HUES64 (cell line): ENCODE measurements around the gene TMEM53. TPM values are rescaled to one million over a fixed set of nuclear protein-coding genes. Genes with fewer than 3 reads are reported as not detected.

Experiments used
- H3K27ac ChIP-seq: 2 replicates; pipeline ENCODE4 v1.7.0; 2013; ENCODE audit warnings: low read depth, low read length, inconsistent platforms
- H3K27me3 ChIP-seq: 2 replicates; pipeline ENCODE4 v1.6.1; 2013; ENCODE audit warnings: mild to moderate bottlenecking, low read length; ENCODE audit not compliant: insufficient read depth
- H3K36me3 ChIP-seq: 2 replicates; pipeline ENCODE4 v1.6.1; 2013; ENCODE audit warnings: mild to moderate bottlenecking, low read length; ENCODE audit not compliant: insufficient read depth
- H3K4me1 ChIP-seq: 2 replicates; pipeline ENCODE4 v1.6.1; 2013; ENCODE audit warnings: mild to moderate bottlenecking, low read length, moderate library complexity; ENCODE audit not compliant: insufficient read depth
- H3K4me3 ChIP-seq: 2 replicates; pipeline ENCODE4 v1.5.1; 2013; ENCODE audit warnings: mild to moderate bottlenecking, low read length, moderate library complexity
- H3K9ac ChIP-seq: 2 replicates; pipeline ENCODE4 v1.6.1; 2013; ENCODE audit warnings: mild to moderate bottlenecking, low read depth, low read length
- H3K9me3 ChIP-seq: 2 replicates; pipeline ENCODE4 v1.6.1; 2013; ENCODE audit warnings: low read depth, low read length; ENCODE audit not compliant: insufficient read depth
- WGBS: fragments of 150-250, 120-280 bp; methylation state at CpG from one replicate; pipeline ENCODE4 v1.1.7; 2013; ENCODE audit warnings: missing lambda C conversion rate; 5-methylcytosine and 5-hydroxymethylcytosine counted together
- polyA plus RNA-seq, 2 experiments: library from polyadenylated mRNA; stranded (reverse); fragments of 50-300 nt; gene quantifications; one replicate each; pipeline ENCODE4 v1.2.3, GENCODE V29; 2013

Gene TMEM53
- 6.8 TPM for polyA plus RNA-seq (2013, experiment 1 of 2)
- 10.3 TPM for polyA plus RNA-seq (2013, experiment 2 of 2)

GRCh38 chr1:44674113-44675000 lies at the start of gene TMEM53, which contains the start of gene ARMH1:
TMEM53 (minus strand) TSS chr1:44674481; CDS start chr1:44674391, 90 bp downstream.
ARMH1 (plus strand) TSS chr1:44674714; CDS start chr1:44689698, 14,984 bp downstream.
- Histone ChIP-seq H3K4me1 (peaks cover 36% of the 10 kb centered on the region), H3K27me3 (no peaks in the 10 kb centered on the region), H3K4me3 (peak within 1 kb of the TSS; percentile 84), H3K9ac (peak within 1 kb of the TSS; percentile 71), H3K27ac (peak within 1 kb of the TSS; percentile 82), H3K9me3 (no peaks in the 10 kb centered on the region), H3K36me3 (no peaks in the 10 kb centered on the region)
- WGBS: 1% methylated on average over 56 of the region's 56 CpGs

- Histone ChIP-seq H3K27ac (no peak overlapping the region), H3K4me1 (no peaks in the 10 kb centered on the region), H3K9ac (no peak overlapping the region), H3K27me3 (no peaks in the 10 kb centered on the region), H3K4me3 (no peak overlapping the region), H3K36me3 (no peaks in the 10 kb centered on the region), H3K9me3 (no peaks in the 10 kb centered on the region)
- WGBS: 94% methylated on average over 28 of the region's 28 CpGs
Observed at GRCh38 chr1:44723496-44724295, 49.4 kb upstream of the TMEM53 start.

GRCh38 chr1:44723064-44723463 lies 48.8 kb upstream of the TMEM53 start:
- no peak overlapping the region for H3K27ac ChIP-seq
- no peak overlapping the region for H3K9ac ChIP-seq
- no peaks in the 10 kb centered on the region for H3K27me3 ChIP-seq
- no peaks in the 10 kb centered on the region for H3K4me1 ChIP-seq
- 98% methylated on average over 9 of the region's 9 CpGs for WGBS
- H3K9me3 ChIP-seq: no peaks in the 10 kb centered on the region
- H3K4me3 ChIP-seq: no peak overlapping the region
- no peaks in the 10 kb centered on the region for H3K36me3 ChIP-seq

GRCh38 chr1:44721485-44722361 lies 47.4 kb upstream of the TMEM53 start:
- Histone ChIP-seq H3K4me1 (no peaks in the 10 kb centered on the region), H3K36me3 (no peaks in the 10 kb centered on the region), H3K27me3 (no peaks in the 10 kb centered on the region), H3K4me3 (no peak overlapping the region), H3K9me3 (no peaks in the 10 kb centered on the region), H3K9ac (peak overlapping the region; percentile 74), H3K27ac (peak overlapping the region; percentile 91)
- WGBS: 59% methylated on average over 14 of the region's 14 CpGs

- H3K27me3 ChIP-seq: no peaks in the 10 kb centered on the region
- H3K36me3 ChIP-seq: no peaks in the 10 kb centered on the region
- H3K4me3 ChIP-seq: no peak overlapping the region
- H3K9me3 ChIP-seq: no peaks in the 10 kb centered on the region
- no peaks in the 10 kb centered on the region for H3K4me1 ChIP-seq
- H3K27ac ChIP-seq: no peak overlapping the region
- no peak overlapping the region for H3K9ac ChIP-seq
- WGBS: 69% methylated on average over 4 of the region's 4 CpGs
Observed at GRCh38 chr1:44720281-44720680, 46.0 kb upstream of the TMEM53 start.

- Histone ChIP-seq H3K36me3 (no peaks in the 10 kb centered on the region), H3K4me1 (no peaks in the 10 kb centered on the region), H3K27me3 (no peaks in the 10 kb centered on the region), H3K4me3 (no peak overlapping the region), H3K9me3 (no peaks in the 10 kb centered on the region), H3K9ac (no peak overlapping the region), H3K27ac (no peak overlapping the region)
- WGBS: 84% methylated on average over 5 of the region's 5 CpGs
Observed at GRCh38 chr1:44719318-44719717, 45.0 kb upstream of the TMEM53 start.

- Histone ChIP-seq H3K4me1 (no peaks in the 10 kb centered on the region), H3K27ac (no peak overlapping the region), H3K9me3 (no peaks in the 10 kb centered on the region), H3K36me3 (no peaks in the 10 kb centered on the region), H3K4me3 (no peak overlapping the region), H3K9ac (no peak overlapping the region), H3K27me3 (no peaks in the 10 kb centered on the region)
- 93% methylated on average over 6 of the region's 6 CpGs for WGBS
Observed at GRCh38 chr1:44718091-44718490, 43.8 kb upstream of the TMEM53 start.

GRCh38 chr1:44717653-44718052 lies 43.4 kb upstream of the TMEM53 start:
- Histone ChIP-seq H3K4me3 (no peak overlapping the region), H3K4me1 (no peaks in the 10 kb centered on the region), H3K27me3 (no peaks in the 10 kb centered on the region), H3K9ac (no peak overlapping the region), H3K36me3 (no peaks in the 10 kb centered on the region), H3K27ac (no peak overlapping the region), H3K9me3 (no peaks in the 10 kb centered on the region)
- WGBS: 86% methylated on average over 1 of the region's 1 CpG

- no peak overlapping the region for H3K27ac ChIP-seq
Observed at GRCh38 chr1:44717156-44717555, 42.9 kb upstream of the TMEM53 start.

GRCh38 chr1:44714944-44715571 lies 40.8 kb upstream of the TMEM53 start:
- no peak overlapping the region for H3K4me3 ChIP-seq
- no peaks in the 10 kb centered on the region for H3K9me3 ChIP-seq
- 23% methylated on average over 9 of the region's 9 CpGs for WGBS
- H3K27ac ChIP-seq: no peak overlapping the region
- no peaks in the 10 kb centered on the region for H3K4me1 ChIP-seq
- no peak overlapping the region for H3K9ac ChIP-seq
- H3K27me3 ChIP-seq: no peaks in the 10 kb centered on the region
- H3K36me3 ChIP-seq: no peaks in the 10 kb centered on the region

More at GRCh38 chr1:44717156-44717555, 42.9 kb upstream of the TMEM53 start:
- Histone ChIP-seq H3K36me3 (no peaks in the 10 kb centered on the region), H3K4me1 (no peaks in the 10 kb centered on the region), H3K9ac (no peak overlapping the region), H3K27me3 (no peaks in the 10 kb centered on the region), H3K9me3 (no peaks in the 10 kb centered on the region), H3K4me3 (no peak overlapping the region)
- 94% methylated on average over 4 of the region's 4 CpGs for WGBS
